GM23338 (cell line): ENCODE data around the gene KCNIP2. TPM values are rescaled to one million over a fixed set of nuclear protein-coding genes. Genes with fewer than 3 reads are reported as not detected.

Source experiments
- ATAC-seq: fragments of 200-7000 bp; cut with Tn5 transposase; 3 replicates; pipeline ENCODE4 v1.9.1; 2020
- DNase-seq: peaks from one replicate; pipeline ENCODE4 v3.0.0-alpha.2; 2015; ENCODE audit warnings: low spot score
- H2AFZ ChIP-seq: fragments of 200-600 bp; sonication (generic); 2 replicates; pipeline ENCODE4 v1.8.0; 2016; ENCODE audit warnings: antibody characterized with exemption, mild to moderate bottlenecking, moderate library complexity
- H3F3A ChIP-seq: fragments of 200-600 bp; sonication (generic); replicated peaks from 2 replicates; pipeline ENCODE4 v1.8.0; 2017; ENCODE audit warnings: antibody characterized with exemption, mixed run types, low read depth
- H3K27ac ChIP-seq: fragments of 200-600 bp; sonication (generic); 2 replicates; pipeline ENCODE4 v1.6.1; 2016; ENCODE audit warnings: low read depth
- H3K27me3 ChIP-seq: fragments of 200-600 bp; sonication (generic); 2 replicates; pipeline ENCODE4 v1.8.0; 2016; ENCODE audit warnings: mild to moderate bottlenecking, mixed run types, moderate library complexity; ENCODE audit not compliant: insufficient read depth
- H3K36me3 ChIP-seq: fragments of 200-600 bp; sonication (generic); 2 replicates; pipeline ENCODE4 v1.8.0; 2016; ENCODE audit warnings: mild to moderate bottlenecking; ENCODE audit not compliant: insufficient read depth
- H3K4me1 ChIP-seq: fragments of 200-600 bp; sonication (generic); 2 replicates; pipeline ENCODE4 v1.8.0; 2016; ENCODE audit warnings: mild to moderate bottlenecking, moderate library complexity; ENCODE audit not compliant: insufficient read depth
- H3K4me2 ChIP-seq: fragments of 200-600 bp; sonication (generic); 2 replicates; pipeline ENCODE4 v1.7.1; 2017; ENCODE audit warnings: mixed run types
- H3K4me3 ChIP-seq: fragments of 200-600 bp; sonication (generic); 2 replicates; pipeline ENCODE4 v1.6.1; 2016; ENCODE audit warnings: mixed run types
- H3K79me2 ChIP-seq: fragments of 200-600 bp; sonication (generic); replicated peaks from 2 replicates; pipeline ENCODE4 v1.8.0; 2017; ENCODE audit warnings: mild to moderate bottlenecking; ENCODE audit not compliant: insufficient read depth
- H3K9me2 ChIP-seq: fragments of 200-600 bp; sonication (generic); 2 replicates; pipeline ENCODE4 v1.8.0; 2017; ENCODE audit not compliant: insufficient read depth
- H4K20me1 ChIP-seq: fragments of 200-600 bp; sonication (generic); replicated peaks from 2 replicates; pipeline ENCODE4 v1.8.0; 2017; ENCODE audit warnings: mild to moderate bottlenecking; ENCODE audit not compliant: insufficient read depth
- H3K27ac Mint-ChIP-seq: 2 replicates; pipeline ENCODE4 v1.8.0; 2020; ENCODE audit warnings: inconsistent platforms, mild to moderate bottlenecking, moderate library complexity, mixed read lengths
- H3K27me3 Mint-ChIP-seq: 3 replicates; pipeline ENCODE4 v1.8.0; 2022; ENCODE audit warnings: low read depth, mild to moderate bottlenecking, moderate library complexity, mixed read lengths, inconsistent platforms; ENCODE audit not compliant: insufficient read depth, poor library complexity
- H3K36me3 Mint-ChIP-seq: 3 replicates; pipeline ENCODE4 v1.8.0; 2021; ENCODE audit warnings: low read depth, mild to moderate bottlenecking, inconsistent platforms, moderate library complexity, mixed read lengths
- H3K4me1 Mint-ChIP-seq: 3 replicates; pipeline ENCODE4 v1.8.0; 2020; ENCODE audit warnings: mild to moderate bottlenecking, inconsistent platforms, mixed read lengths
- H3K4me3 Mint-ChIP-seq: 3 replicates; pipeline ENCODE4 v1.8.0; 2021; ENCODE audit warnings: moderate library complexity, mild to moderate bottlenecking, inconsistent platforms, mixed read lengths
- H3K9me3 Mint-ChIP-seq: 3 replicates; pipeline ENCODE4 v1.8.0; 2020; ENCODE audit warnings: moderate library complexity, mild to moderate bottlenecking, inconsistent platforms, mixed read lengths
- CREB1 ChIP-seq: fragments of 250-450 bp; sonication (Bioruptor Pico); IDR thresholded peaks from 2 replicates; pipeline ENCODE4 v1.5.0; 2020; ENCODE audit warnings: low read depth, mild to moderate bottlenecking, moderate library complexity
- CTCF ChIP-seq, 2 experiments: fragments of 200-600 bp in 1 of 2; sonication (generic) in 1 of 2; conservative IDR thresholded peaks; 2 replicates each; pipeline versions ENCODE4 v1.5.1 to v1.6.1; 2016 to 2017; ENCODE audit warnings: antibody characterized with exemption in 2 of 2, low read depth in 2 of 2, mild to moderate bottlenecking in 2 of 2, moderate library complexity in 1 of 2
- JUNB ChIP-seq: IDR thresholded peaks from one replicate; pipeline ENCODE4 v1.6.1; 2016; ENCODE audit warnings: antibody characterized with exemption; ENCODE audit not compliant: unreplicated experiment
- NANOG ChIP-seq: IDR thresholded peaks from 2 replicates; pipeline ENCODE4 v1.6.1; 2016; ENCODE audit warnings: antibody characterized with exemption, borderline replicate concordance
- POLR2AphosphoS5 ChIP-seq: IDR thresholded peaks from 2 replicates; pipeline ENCODE4 v1.6.1; 2016; ENCODE audit warnings: antibody characterized with exemption, low read depth
- REST ChIP-seq: IDR thresholded peaks from one replicate; pipeline ENCODE4 v1.6.1; 2018; ENCODE audit warnings: antibody characterized with exemption; ENCODE audit not compliant: unreplicated experiment
- ZNF331 ChIP-seq: fragments of 250-450 bp; sonication (Bioruptor Pico); IDR thresholded peaks from 2 replicates; pipeline ENCODE4 v1.5.0; 2020; ENCODE audit warnings: low read depth, mild to moderate bottlenecking, moderate library complexity
- ZNF462 ChIP-seq: fragments of 250-450 bp; sonication (Bioruptor Pico); IDR thresholded peaks from 2 replicates; pipeline ENCODE4 v1.5.0; 2020; ENCODE audit warnings: mild to moderate bottlenecking, moderate library complexity
- polyA plus RNA-seq: library from polyadenylated mRNA; unstranded; fragments of >200 nt; fragmentation: Nextera tagmentation; extraction: Ambion mirVana; gene quantifications from 2 replicates; pipeline ENCODE4 v1.2.1, GENCODE V29; 2016
- total RNA-seq: library from RNA; depleted of rRNA; stranded (reverse); fragments of >200 nt; shearing (Covaris generic); gene quantifications from 2 replicates; pipeline ENCODE4 v1.2.3, GENCODE V29; 2014
- TF ChIP-seq, protein P1 (sequence below): IDR thresholded peaks from 2 replicates; pipeline ENCODE4 v1.6.1; 2016; ENCODE audit warnings: antibody characterized with exemption

Gene KCNIP2
- total and polyA plus RNA-seq, 2 experiments from 2014 or later = 2.2 to 2.6 TPM

GRCh38 chr10:101840741-101841453 is 2.7 kb downstream of the KCNIP2 start:
- Mint-ChIP-seq H3K4me1 (peaks cover 45% of the 10 kb centered on the region), H3K4me3 (peak overlapping the region; percentile 84), H3K27ac (peak overlapping the region; percentile 62; the same call in 1 of the 2 replicates), H3K27me3 (peaks cover 38% of the 10 kb centered on the region), H3K36me3 (no peaks in the 10 kb centered on the region), H3K9me3 (no peaks in the 10 kb centered on the region; the same call in 2 of the 3 replicates)
- DNase-seq = peak; percentile 96
- no peaks in the 10 kb centered on the region for H3K9me2 ChIP-seq
- H3K27ac ChIP-seq = no peak overlapping the region
- H4K20me1 ChIP-seq = peaks cover 6% of the 10 kb centered on the region; the same call in 1 of the 2 replicates
- H3K79me2 ChIP-seq = no peaks in the 10 kb centered on the region
- H3K36me3 ChIP-seq = no peaks in the 10 kb centered on the region
- H3K27me3 ChIP-seq = peaks cover 19% of the 10 kb centered on the region
- peak overlapping the region; percentile 99 for H3K4me2 ChIP-seq
- peak; percentile 62 for ATAC-seq
- peak overlapping the region; percentile 91 for H3K4me3 ChIP-seq
- H3F3A ChIP-seq = peaks cover 11% of the 10 kb centered on the region; the same call in 1 of the 2 replicates
- H3K4me1 ChIP-seq = peaks cover 20% of the 10 kb centered on the region
- no peak for TF ChIP-seq POLR2AphosphoS5
- peak; percentile 97 for TF ChIP-seq CTCF (conservative IDR thresholded peaks at IDR 0.05; ENCODE audit: low read depth in 2 of 2)
- peak; percentile 98 for TF ChIP-seq REST
- TF ChIP-seq ZNF462 = no peak
- 0 out of 2 replicates have a peak, but pooled peaks have one; percentile 9 for TF ChIP-seq CREB1 (CRISPR knock-in tag)
- TF ChIP-seq, protein P1, sequence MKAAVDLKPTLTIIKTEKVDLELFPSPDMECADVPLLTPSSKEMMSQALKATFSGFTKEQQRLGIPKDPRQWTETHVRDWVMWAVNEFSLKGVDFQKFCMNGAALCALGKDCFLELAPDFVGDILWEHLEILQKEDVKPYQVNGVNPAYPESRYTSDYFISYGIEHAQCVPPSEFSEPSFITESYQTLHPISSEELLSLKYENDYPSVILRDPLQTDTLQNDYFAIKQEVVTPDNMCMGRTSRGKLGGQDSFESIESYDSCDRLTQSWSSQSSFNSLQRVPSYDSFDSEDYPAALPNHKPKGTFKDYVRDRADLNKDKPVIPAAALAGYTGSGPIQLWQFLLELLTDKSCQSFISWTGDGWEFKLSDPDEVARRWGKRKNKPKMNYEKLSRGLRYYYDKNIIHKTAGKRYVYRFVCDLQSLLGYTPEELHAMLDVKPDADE = no peak
- no peak for TF ChIP-seq JUNB
- TF ChIP-seq ZNF331 = no peak
- TF ChIP-seq NANOG = no peak
- 0 out of 2 replicates have a peak overlapping the region, but pooled peaks have one; percentile 56 for H2AFZ ChIP-seq
